SU-DHL-6 (cell line): ENCODE results near the gene BLOC1S6.

Source experiments
- H2AFZ ChIP-seq: fragments of 200-600 bp; sonication (generic); 2 replicates; pipeline ENCODE4 v1.6.1; 2014; ENCODE audit warnings: low read depth, mild to moderate bottlenecking, moderate library complexity, mixed read lengths, antibody characterized with exemption, low read length; ENCODE audit not compliant: severe bottlenecking
- H3F3A ChIP-seq: fragments of 200-600 bp; shearing (Covaris generic); 2 replicates; pipeline ENCODE4 v1.6.0; 2016; ENCODE audit warnings: antibody characterized with exemption, mild to moderate bottlenecking; ENCODE audit not compliant: insufficient read depth
- H3K27ac ChIP-seq: fragments of 200-600 bp; sonication (generic); 2 replicates; pipeline ENCODE4 v1.5.1; 2016; ENCODE audit warnings: low read depth, mild to moderate bottlenecking, low read length, moderate library complexity, mixed read lengths
- H3K27me3 ChIP-seq: fragments of 200-600 bp; sonication (generic), shearing (Covaris generic); 2 replicates; pipeline ENCODE4 v1.6.0; 2014; ENCODE audit warnings: mild to moderate bottlenecking, low read length
- H3K36me3 ChIP-seq: fragments of 200-600 bp; sonication (generic); 2 replicates; pipeline ENCODE4 v1.6.1; 2014; ENCODE audit warnings: mild to moderate bottlenecking, low read length, mixed read lengths
- H3K4me2 ChIP-seq: fragments of 300-600, 200-600 bp; shearing (Covaris generic), sonication (generic); 2 replicates; pipeline ENCODE4 v1.6.0; 2014; ENCODE audit warnings: low read length, low read depth, mild to moderate bottlenecking; ENCODE audit not compliant: poor library complexity, severe bottlenecking
- H3K4me3 ChIP-seq: fragments of 200-600 bp; sonication (generic); 2 replicates; pipeline ENCODE4 v1.5.1; 2014; ENCODE audit warnings: antibody characterized with exemption, low read length, mild to moderate bottlenecking, mixed read lengths; ENCODE audit not compliant: insufficient read depth, poor library complexity, severe bottlenecking
- H3K79me2 ChIP-seq: fragments of 200-600 bp; sonication (generic); 2 replicates; pipeline ENCODE4 v1.6.1; 2014; ENCODE audit warnings: mild to moderate bottlenecking, low read length, moderate library complexity; ENCODE audit not compliant: insufficient read depth
- H3K9ac ChIP-seq: fragments of 200-600 bp; sonication (generic); 2 replicates; pipeline ENCODE4 v1.7.0; 2014; ENCODE audit warnings: mild to moderate bottlenecking, low read length
- H3K9me2 ChIP-seq: fragments of 200-600 bp; sonication (generic); replicated peaks from 2 replicates; pipeline ENCODE4 v1.6.1; 2014; ENCODE audit warnings: low read length; ENCODE audit not compliant: insufficient read depth
- H3K9me3 ChIP-seq: fragments of 200-600 bp; sonication (generic); 2 replicates; pipeline ENCODE4 v1.6.1; 2014; ENCODE audit warnings: low read length, mixed read lengths; ENCODE audit not compliant: insufficient read depth
- H4K20me1 ChIP-seq: fragments of 200-600 bp; sonication (generic); 2 replicates; pipeline ENCODE4 v1.6.1; 2014; ENCODE audit warnings: low read depth, mild to moderate bottlenecking, antibody characterized with exemption, low read length, moderate library complexity, mixed read lengths
- EZH2phosphoT487 ChIP-seq: fragments of 200-600 bp; sonication (generic), shearing (Covaris generic); conservative IDR thresholded peaks from 2 replicates; pipeline ENCODE4 v1.6.1; 2018; ENCODE audit warnings: mild to moderate bottlenecking, antibody characterized with exemption, low read length, moderate library complexity, mixed read lengths
- TF ChIP-seq, protein P1 (sequence below): fragments of 200-600 bp; sonication (generic); IDR thresholded peaks from one replicate; pipeline ENCODE4 v1.5.1; 2017; ENCODE audit warnings: antibody characterized with exemption, mild to moderate bottlenecking, low read length, moderate library complexity; ENCODE audit not compliant: insufficient read depth, poor library complexity, severe bottlenecking

The BLOC1S6 gene

DNA sequence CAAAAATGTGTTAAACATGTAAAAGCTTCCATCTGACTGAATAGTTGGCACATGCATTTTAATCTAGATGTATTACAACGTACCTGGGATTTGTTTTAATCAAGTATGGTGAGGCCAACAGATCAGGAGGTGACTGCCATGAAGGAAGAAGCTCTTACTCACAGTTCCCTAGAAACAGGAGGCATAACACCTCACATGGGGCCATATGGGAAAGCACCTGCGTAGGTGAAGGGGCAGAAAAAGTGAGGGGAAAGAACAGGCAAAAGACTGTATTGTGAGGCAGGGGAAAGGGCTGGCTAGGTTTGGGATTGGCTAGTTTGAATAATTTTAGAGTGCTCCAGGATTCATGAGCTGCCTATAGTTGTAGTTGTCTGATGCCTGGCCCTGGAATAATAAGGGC is 57.3 kb downstream of the BLOC1S6 start:
- no peaks in the 10 kb centered on the region for H3K79me2 ChIP-seq
- no peak overlapping the region for H3K4me3 ChIP-seq
- H3K9ac ChIP-seq, result no peak overlapping the region
- no peaks in the 10 kb centered on the region for H4K20me1 ChIP-seq
- no peaks in the 10 kb centered on the region for H3F3A ChIP-seq
- H3K27me3 ChIP-seq, result no peaks in the 10 kb centered on the region
- H3K27ac ChIP-seq, result no peak overlapping the region
- no peaks in the 10 kb centered on the region for H3K9me2 ChIP-seq
- no peak overlapping the region for H3K4me2 ChIP-seq
- no peaks in the 10 kb centered on the region for H3K9me3 ChIP-seq
- H3K36me3 ChIP-seq, result no peaks in the 10 kb centered on the region
- no peak overlapping the region for H2AFZ ChIP-seq
- TF ChIP-seq EZH2phosphoT487, result no peak
- TF ChIP-seq, protein P1, sequence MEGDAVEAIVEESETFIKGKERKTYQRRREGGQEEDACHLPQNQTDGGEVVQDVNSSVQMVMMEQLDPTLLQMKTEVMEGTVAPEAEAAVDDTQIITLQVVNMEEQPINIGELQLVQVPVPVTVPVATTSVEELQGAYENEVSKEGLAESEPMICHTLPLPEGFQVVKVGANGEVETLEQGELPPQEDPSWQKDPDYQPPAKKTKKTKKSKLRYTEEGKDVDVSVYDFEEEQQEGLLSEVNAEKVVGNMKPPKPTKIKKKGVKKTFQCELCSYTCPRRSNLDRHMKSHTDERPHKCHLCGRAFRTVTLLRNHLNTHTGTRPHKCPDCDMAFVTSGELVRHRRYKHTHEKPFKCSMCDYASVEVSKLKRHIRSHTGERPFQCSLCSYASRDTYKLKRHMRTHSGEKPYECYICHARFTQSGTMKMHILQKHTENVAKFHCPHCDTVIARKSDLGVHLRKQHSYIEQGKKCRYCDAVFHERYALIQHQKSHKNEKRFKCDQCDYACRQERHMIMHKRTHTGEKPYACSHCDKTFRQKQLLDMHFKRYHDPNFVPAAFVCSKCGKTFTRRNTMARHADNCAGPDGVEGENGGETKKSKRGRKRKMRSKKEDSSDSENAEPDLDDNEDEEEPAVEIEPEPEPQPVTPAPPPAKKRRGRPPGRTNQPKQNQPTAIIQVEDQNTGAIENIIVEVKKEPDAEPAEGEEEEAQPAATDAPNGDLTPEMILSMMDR, result no peak

DNA sequence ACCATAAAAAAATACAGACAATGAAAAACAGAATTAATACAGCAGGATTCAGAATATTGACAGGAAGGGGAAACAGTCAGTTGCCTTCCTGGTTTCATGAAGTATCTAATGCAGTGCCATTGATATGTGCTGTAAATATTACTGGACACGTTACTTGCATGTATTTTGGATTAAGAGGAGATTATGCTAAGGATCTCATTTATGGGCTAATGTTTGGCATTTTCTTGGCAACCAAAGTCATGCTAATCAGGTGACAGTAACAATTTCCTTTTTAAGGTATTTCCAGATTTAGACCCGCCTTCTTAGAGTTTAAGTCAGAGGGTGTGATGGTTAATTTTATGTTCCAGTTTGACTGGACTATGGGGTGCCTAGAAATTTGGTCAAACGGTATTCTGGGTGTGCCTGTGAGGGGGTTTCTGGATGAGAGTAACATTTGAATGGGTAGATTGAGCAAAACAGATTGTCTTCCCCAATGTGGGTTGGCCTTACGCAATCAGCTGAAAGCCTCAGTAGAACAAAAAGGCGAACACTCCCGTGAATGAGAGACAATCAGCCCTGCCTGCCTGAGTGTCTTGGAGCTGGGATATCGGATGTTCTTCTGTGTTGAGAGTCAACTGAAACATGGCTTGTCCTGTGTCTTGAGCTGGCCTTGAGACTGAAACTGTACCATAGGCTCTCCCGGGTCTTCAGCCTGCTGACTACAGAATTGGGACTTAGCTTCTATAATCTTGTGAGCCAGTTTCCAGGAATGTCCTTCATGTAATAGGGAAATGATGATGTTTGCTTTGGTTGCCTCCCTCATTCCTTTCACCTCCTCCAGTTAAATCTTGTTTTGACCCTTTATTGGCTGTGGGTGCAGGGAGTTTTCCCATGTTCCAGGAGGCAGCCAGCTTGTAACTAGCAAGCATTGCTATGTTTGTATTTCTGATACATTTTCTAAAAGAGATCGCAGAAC is 58.1 kb downstream of the BLOC1S6 start:
- Histone ChIP-seq H4K20me1 (no peaks in the 10 kb centered on the region), H2AFZ (no peak overlapping the region), H3K27ac (no peak overlapping the region), H3K79me2 (no peaks in the 10 kb centered on the region), H3K9ac (no peak overlapping the region), H3F3A (no peaks in the 10 kb centered on the region), H3K9me3 (no peaks in the 10 kb centered on the region), H3K4me2 (no peak overlapping the region), H3K27me3 (no peaks in the 10 kb centered on the region), H3K4me3 (no peak overlapping the region), H3K9me2 (no peaks in the 10 kb centered on the region), H3K36me3 (no peaks in the 10 kb centered on the region)
- no peak for TF ChIP-seq EZH2phosphoT487
- TF ChIP-seq, protein P1, result no peak

DNA sequence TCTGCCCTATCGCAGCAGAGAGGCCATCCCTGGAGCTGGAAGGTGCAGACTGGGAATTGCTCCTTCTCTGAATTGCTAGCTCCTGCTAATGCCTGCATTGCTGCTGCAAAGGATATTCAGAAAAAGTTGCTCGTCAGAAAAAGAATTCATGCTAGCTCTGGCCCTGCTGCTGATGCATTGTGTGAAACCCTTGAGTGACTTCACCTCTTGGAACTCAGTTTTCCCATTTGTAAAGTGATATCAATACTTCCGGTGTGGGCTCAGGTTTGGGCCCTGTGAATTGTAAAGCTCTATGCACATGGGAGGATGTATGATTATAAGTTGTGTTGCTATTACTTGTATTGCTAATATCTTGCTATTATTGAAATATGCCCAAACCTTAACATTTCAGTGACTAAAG is 59.0 kb downstream of the BLOC1S6 start:
- TF ChIP-seq EZH2phosphoT487, result no peak
- TF ChIP-seq, protein P1, result no peak
- no peaks in the 10 kb centered on the region for H3K27me3 ChIP-seq
- H3K9me2 ChIP-seq, result no peaks in the 10 kb centered on the region
- H4K20me1 ChIP-seq, result no peaks in the 10 kb centered on the region
- no peak overlapping the region for H3K4me3 ChIP-seq
- H3K79me2 ChIP-seq, result no peaks in the 10 kb centered on the region
- no peak overlapping the region for H3K4me2 ChIP-seq
- H3K27ac ChIP-seq, result no peak overlapping the region
- H3F3A ChIP-seq, result no peaks in the 10 kb centered on the region
- H3K9ac ChIP-seq, result no peak overlapping the region
- no peaks in the 10 kb centered on the region for H3K9me3 ChIP-seq
- H3K36me3 ChIP-seq, result no peaks in the 10 kb centered on the region
- H2AFZ ChIP-seq, result no peak overlapping the region
